ENCODE data around the gene BAG5. TPM values are rescaled to one million over a fixed set of nuclear protein-coding genes. Genes with fewer than 3 reads are reported as not detected.

The BAG5 gene
- total RNA-seq, 1 donor from 2014 or later: 23.5 TPM

DNA sequence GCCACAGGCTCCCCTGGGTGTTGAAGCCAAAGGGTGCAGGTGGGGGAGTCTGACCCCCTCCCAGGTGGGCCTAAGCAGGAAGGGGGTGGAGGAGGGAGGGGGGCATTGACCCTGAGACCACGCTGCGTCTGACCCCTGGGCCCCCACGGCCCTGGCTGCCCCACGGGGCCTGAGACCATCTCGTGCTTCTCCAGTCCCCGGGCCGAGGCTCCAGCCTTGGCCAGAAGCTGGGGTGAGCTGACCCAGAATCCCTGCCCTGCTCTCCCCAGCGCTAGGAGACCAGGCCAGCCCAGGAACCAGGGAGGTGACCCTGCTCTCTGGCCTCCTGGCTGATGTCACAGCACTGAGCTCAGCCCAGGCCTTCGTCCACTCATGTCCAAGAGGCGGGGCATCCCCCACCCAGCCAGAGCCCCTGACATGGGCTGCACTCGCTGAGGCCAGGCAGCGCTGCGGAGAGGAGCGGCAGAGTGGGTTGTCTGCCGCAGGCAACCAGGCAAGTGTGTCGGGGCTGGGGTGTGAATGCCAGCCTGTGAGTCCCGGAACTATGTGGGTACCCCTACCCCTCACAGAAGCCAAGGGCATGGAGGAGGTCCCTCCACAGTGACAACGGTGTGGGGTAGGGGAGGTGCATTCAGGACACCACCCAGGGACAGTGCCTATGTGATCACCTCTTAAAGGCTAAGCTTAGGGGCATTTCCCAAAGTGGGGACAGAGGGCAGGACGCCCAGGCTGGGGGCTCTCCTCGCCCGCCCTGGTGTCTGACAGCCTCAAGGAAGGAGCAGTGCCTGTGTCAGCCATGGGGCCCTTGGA lies 27.2 kb downstream of the BAG5 start:
- Mint-ChIP-seq H3K36me3 (ENCODE audit: insufficient read depth) (no peaks in the 10 kb centered on the region), H3K9me3 (ENCODE audit: low read depth) (no peaks in the 10 kb centered on the region), H3K4me1 (ENCODE audit: low read depth) (peaks cover 1% of the 10 kb centered on the region), H3K27me3 (no peaks in the 10 kb centered on the region), H3K27ac (no peak overlapping the region), H3K4me3 (ENCODE audit: low read depth) (no peak overlapping the region)
- TF ChIP-seq, protein P1, sequence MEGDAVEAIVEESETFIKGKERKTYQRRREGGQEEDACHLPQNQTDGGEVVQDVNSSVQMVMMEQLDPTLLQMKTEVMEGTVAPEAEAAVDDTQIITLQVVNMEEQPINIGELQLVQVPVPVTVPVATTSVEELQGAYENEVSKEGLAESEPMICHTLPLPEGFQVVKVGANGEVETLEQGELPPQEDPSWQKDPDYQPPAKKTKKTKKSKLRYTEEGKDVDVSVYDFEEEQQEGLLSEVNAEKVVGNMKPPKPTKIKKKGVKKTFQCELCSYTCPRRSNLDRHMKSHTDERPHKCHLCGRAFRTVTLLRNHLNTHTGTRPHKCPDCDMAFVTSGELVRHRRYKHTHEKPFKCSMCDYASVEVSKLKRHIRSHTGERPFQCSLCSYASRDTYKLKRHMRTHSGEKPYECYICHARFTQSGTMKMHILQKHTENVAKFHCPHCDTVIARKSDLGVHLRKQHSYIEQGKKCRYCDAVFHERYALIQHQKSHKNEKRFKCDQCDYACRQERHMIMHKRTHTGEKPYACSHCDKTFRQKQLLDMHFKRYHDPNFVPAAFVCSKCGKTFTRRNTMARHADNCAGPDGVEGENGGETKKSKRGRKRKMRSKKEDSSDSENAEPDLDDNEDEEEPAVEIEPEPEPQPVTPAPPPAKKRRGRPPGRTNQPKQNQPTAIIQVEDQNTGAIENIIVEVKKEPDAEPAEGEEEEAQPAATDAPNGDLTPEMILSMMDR (IDR thresholded peaks at IDR 0.05; ENCODE audit: unreplicated experiment): no peak
- no peak for DNase-seq (ENCODE audit: low spot score, unreplicated experiment)

DNA sequence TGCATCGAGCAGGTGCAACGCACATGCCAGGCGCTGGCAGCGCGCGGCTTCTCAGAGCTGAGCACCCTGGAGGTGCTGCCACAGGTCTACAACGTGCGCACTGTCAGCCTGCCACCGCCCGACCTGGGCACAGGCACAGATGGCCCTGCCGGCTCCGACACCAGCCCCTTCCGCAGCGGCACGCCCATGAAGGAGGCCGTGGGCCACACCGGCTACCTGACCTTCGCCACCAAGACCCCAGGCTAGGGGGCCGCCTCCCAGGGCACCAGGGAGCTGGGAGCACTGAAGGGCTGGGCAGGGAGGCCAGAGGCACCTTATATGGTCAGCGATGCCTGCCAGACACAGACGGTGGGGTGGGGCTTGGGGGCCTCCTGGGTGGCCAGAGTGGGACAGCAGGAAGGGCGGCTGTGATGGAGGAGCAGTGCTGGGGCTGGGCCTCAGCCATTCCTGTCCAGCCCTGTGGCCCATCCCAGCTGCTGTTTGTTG lies 27.8 kb downstream of the BAG5 start:
- DNase-seq (ENCODE audit: low spot score, unreplicated experiment): no peak
- TF ChIP-seq, protein P1 (IDR thresholded peaks at IDR 0.05; ENCODE audit: unreplicated experiment): no peak
- no peak overlapping the region for H3K4me3 Mint-ChIP-seq (ENCODE audit: low read depth)
- no peaks in the 10 kb centered on the region for H3K9me3 Mint-ChIP-seq (ENCODE audit: low read depth)
- H3K27ac Mint-ChIP-seq: no peak overlapping the region
- peaks cover 6% of the 10 kb centered on the region for H3K4me1 Mint-ChIP-seq (ENCODE audit: low read depth)
- H3K36me3 Mint-ChIP-seq (ENCODE audit: insufficient read depth): no peaks in the 10 kb centered on the region
- H3K27me3 Mint-ChIP-seq: no peaks in the 10 kb centered on the region

- H3K4me3 Mint-ChIP-seq (ENCODE audit: low read depth): no peak overlapping the region
- no peaks in the 10 kb centered on the region for H3K27me3 Mint-ChIP-seq
- no peaks in the 10 kb centered on the region for H3K36me3 Mint-ChIP-seq (ENCODE audit: insufficient read depth)
- H3K27ac Mint-ChIP-seq: no peak overlapping the region
- DNase-seq (ENCODE audit: low spot score, unreplicated experiment): no peak
- H3K9me3 Mint-ChIP-seq (ENCODE audit: low read depth): no peaks in the 10 kb centered on the region
- TF ChIP-seq, protein P1 (IDR thresholded peaks at IDR 0.05; ENCODE audit: unreplicated experiment): no peak
- H3K4me1 Mint-ChIP-seq (ENCODE audit: low read depth): peaks cover 8% of the 10 kb centered on the region
Observed at GRCh38 chr14:103533999-103534575, 28.4 kb downstream of the BAG5 start.

- H3K27ac Mint-ChIP-seq: no peak overlapping the region
- H3K4me1 Mint-ChIP-seq (ENCODE audit: low read depth): peaks cover 11% of the 10 kb centered on the region
- H3K9me3 Mint-ChIP-seq (ENCODE audit: low read depth): no peaks in the 10 kb centered on the region
- no peak for DNase-seq (ENCODE audit: low spot score, unreplicated experiment)
- TF ChIP-seq, protein P1 (IDR thresholded peaks at IDR 0.05; ENCODE audit: unreplicated experiment): no peak
- no peaks in the 10 kb centered on the region for H3K36me3 Mint-ChIP-seq (ENCODE audit: insufficient read depth)
- H3K27me3 Mint-ChIP-seq: no peaks in the 10 kb centered on the region
- no peak overlapping the region for H3K4me3 Mint-ChIP-seq (ENCODE audit: low read depth)
Observed at GRCh38 chr14:103533137-103533998, 29.1 kb downstream of the BAG5 start.

Data from progenitor cell of endocrine pancreas (in vitro differentiated cells).